ENCODE results near the gene SLX4IP.

Gene SLX4IP

DNA sequence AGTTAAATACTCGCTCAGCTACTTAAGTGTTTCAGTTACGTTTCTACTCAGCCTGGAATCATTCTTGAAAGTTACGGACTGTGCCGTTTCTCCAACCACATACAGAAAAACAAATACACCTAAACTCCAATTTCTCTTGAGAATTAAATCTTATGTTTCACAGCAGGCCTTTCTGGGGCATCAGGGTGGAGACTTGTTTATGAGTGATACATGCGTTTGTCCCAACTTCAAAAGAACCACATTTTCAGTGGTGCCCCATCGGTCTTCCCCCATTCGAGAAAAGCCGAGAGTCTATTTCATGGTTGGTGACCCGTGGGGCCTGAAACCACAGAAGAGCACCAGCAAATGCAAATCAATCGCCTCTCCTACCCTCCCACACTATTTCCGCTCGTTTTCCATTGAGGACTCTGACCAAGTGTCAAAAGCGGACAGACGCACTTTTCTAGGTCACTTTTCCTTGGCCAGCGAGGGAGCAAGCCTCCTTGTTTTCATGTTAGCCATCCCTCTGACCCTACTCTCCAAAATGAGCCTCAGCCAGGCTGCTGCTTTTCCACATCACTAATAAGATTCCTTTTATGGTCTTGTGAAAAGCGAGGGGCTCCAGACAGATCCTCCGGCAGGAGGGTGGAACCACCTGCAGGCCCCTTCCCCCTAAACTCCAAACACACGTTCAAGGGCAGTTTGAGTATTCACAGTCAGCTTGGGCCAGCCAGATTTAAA is 235.6 kb downstream of the SLX4IP start:
- DNase-seq: no peak

DNA sequence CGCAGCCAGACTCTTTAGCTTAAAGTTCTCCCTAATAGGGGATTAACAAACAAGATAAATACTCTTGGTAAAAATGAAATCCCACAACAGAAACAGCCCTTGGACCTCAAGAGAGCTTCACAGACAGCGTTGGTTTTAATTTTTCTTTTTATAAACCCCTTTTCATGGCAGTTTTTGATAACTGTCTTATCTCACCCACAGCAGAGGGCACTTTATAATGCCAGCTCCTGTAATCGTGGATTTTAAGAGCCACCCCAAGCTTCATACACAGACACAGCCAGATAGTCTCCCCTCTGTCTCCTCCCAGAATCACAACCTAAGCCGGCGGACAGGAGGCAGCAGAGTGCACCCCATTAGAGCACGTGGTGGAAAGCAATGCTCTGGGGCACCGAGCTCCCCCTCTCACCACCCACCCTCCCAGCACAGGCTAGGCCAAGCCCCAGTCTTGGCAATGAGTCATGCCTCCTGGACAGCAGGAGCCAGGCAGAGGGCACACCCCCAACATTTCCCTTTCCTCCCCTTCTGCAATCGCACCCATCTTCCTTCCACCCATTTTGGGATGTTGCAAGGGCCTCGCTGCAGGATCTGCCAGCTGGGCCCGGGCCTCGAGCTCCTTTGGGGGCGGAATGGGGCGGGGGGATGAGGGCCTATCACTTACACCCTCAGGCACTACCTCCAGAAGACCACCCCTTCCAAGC is 236.3 kb downstream of the SLX4IP start:
- DNase-seq: peak; percentile 34

DNA sequence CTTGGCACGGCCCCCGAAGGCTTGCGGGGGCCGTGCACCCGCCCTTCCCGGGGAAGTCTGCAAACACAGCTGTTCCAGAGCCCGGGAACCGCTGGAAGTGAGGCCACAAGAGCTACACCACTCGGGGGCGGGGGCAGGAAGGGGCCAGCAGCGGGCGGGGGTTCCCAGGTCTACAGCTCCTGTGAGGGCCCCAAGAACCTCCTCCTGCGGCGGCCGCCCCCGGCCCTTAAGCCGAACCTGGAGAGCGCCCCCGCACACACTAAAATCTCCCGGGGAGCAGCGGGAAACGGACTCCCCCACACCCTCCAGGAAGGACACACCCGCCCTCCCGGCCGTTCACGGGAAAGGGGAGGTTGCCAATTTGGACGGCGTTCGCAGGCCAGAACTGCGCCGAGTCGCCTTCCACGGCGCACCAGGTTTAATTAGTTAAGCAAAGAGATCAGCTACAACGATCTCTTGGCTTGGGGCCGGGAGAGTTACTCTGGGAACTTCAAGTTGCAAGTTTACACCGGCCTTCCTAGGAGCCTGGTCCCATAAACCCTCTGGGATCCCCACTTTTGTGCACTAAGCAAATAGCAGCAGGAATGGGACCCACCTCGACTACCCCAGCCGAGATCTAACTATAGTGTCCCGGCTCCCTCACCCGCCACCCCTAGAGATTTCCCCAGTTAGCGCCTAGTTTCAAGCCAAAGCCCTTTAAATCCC is 237.0 kb downstream of the SLX4IP start:
- peak; percentile 59 for DNase-seq

DNA sequence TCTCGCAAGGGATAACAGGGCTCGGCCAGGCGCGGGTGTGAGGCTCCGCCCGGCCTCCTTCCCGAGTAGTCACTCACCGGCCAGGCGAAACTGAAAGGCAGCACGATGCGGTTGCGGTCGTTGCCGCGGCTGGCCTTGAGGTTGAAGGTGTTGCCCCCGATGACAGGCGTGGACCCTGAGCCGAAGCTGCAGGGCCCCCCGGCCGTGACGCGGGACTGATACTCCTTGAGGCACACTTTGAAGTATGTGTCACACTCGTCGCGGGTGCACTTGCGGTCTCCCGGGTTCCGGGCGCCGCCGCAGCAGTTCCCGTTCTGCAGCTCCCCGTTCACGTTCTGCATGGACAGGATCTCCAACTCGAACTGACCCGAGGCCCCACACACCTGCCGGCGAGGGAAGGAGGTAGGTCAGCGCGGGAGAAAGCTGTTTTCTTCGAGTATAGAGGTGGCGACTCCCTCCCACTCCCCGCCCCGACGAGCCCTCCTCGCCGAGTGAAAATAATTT is 237.6 kb downstream of the SLX4IP start:
- DNase-seq: peak; percentile 61

DNA sequence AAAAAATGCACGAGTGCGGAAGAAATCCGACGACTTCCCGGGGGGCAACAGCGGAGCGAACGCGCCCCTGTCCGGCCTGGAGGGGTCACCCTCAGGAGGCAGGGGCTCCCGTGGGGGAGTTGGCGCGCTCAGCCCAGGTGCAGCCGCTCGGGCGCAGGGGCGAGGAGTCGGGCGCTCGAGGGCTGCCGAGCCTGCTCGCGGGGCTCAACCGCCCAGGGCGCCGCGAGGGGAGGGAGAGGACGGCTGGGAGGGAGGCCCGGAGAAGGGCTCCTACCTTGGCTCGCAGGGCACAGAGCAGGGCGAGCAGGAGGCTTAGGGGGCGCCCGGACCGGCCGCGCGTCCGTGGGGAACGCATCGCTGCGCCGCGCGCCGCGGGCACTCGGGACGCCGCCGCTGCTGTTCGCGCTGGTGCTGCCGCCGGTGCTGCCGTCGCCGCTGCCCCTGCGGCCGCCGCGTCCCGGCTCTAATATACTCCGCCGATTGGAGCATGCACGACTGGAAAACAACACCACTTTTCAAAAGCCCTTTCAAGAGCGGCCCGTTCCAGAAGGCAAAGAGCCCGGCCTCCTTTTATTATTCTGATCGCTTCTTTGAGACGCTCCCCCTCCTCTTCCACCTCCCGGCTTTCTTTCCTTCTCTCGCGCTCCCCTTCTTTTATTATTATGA is 238.2 kb downstream of the SLX4IP start:
- peak; percentile 68 for DNase-seq

DNA sequence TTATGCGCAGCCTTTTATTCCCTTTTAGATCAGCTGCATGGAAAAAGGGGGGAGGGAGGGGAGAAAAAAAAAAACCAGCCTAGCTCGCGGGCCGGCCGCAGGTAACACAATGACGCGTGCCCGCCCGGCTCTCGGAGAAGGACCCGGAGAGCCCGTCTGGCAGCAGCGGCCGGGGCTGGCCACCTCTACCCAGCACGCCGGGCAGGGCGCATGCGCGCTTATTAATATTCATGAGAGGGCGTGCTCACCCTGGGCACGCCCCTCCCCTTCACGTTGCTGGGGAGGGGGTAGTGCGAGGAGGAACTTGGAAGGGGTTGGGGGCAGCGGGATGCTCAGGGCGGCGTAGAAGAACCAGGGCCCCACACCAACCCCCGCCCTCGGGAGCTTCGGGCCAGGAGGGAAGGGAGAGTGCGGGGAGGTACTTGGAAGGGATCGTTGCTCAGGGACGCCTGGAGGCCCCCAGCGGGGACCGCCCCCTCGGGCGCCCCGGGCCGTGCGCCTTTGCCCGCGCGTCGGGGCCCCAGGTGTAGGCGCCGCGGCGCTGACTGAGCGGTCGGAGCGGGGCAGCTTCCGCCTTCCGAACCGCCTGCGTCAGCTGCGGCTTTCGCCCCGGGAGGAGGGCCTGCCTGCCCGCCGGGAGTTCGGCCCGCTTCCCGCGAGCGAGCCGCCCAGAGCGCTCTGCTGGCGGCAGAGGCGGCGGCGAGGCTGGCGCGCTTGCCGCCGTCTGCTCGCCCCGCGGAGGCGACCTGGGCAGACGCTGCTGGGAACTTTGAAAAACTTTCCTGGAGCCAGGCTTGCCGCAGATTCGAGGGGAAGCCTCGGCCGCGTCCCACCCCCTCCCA is 239.0 kb downstream of the SLX4IP start, which contains the start of gene JAG1:
JAG1 (minus strand) TSS at position 158 of the 842 bp plus-strand sequence. CDS start 469 bp downstream, outside the sequence.
- peak; percentile 98 for DNase-seq

DNA sequence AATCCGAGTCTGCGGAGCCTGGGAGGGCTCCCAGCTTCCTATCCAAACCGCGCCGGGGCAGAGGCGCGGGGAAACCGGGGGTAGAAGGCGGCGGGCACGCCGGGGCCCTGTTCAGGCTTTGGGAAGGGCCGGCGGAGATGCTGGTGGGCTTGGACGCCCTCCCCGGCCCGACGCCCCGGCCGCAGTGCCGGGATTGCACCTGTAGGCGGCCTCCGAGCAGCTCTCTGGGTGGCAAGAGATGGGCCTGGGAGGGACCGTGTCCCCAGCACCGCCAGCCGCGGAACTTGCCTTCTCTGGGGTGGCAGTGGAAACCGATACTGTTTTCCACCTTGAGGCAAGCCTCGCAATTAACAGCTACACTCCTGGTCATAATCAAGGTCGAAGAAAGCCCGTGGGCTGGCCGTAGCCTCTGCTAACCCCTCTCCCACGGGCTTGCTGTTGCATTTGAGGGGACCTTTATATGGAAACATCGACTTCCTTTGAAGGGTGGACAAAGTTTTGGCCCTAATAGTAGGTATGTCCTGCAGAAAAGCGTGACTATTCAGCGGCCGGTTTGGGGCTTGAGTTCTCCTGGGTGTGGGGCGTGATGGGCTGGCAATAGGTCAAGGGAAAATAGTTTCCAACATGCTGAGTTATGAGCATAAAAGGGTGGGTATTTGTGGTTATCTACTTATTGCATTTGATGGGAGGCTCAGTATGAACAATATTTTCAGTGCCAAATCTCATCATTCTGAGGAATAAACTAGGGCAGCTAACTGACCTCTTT is 239.8 kb downstream of the SLX4IP start:
- DNase-seq: peak; percentile 83

DNA sequence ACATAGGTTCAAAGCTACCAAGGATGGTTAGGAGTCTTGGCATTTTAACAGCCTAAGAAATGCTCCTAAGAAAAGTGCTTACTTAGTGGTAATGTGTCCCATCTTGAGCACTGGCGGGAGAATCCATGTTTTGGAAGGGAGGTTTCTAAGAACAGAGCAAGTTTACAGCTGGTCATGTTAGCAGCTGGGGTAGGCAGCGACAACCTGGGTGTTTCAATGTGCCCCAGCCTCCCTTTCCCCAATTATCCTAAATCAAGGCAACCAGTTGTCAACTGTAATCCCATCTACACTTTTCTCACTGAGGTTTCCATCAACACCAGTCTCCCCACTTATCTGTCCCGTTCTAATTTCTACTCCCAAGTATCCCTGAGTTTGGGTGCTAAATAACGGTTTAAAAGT is 240.3 kb downstream of the SLX4IP start:
- DNase-seq: no peak

DNA sequence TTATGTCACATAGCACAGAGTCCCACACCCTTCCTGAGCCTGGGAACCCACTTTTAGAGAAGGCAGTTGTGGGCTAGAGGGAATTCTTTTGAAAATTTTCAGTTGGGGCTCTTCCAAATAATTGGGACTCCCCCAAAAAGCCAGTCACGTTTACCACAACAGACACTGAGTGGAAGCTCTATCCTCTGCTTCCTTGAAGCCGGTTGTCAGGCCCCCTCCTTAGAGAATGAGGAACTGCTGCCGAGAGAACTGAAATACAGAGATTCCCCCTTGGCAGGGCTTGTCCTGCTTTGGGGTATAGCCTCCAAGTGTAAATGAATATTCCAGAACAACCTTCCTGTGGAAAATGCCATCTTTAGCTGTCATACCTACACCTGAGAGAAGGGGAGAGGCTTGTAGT is 241.4 kb downstream of the SLX4IP start:
- DNase-seq: no peak
